Activated CD8-positive, alpha-beta memory T cell treated with anti-CD3 and anti-CD28 coated beads for 36 hours (primary cell): Measurements from ENCODE around the gene MOV10. TPM values are rescaled to one million over a fixed set of nuclear protein-coding genes. Genes with fewer than 3 reads are reported as not detected.

ENCODE experiments used
- CTCF ChIA-PET: fragments of 350-600 bp; sonication (Branson Sonifier 250); formaldehyde crosslinking; loops from one replicate; lab custom pipeline; 2021; ENCODE audit warnings: antibody characterized with exemption; lab: Charles Lee
- POLR2A ChIA-PET: fragments of 350-600 bp; sonication (Branson Sonifier 250); formaldehyde crosslinking; loops from one replicate; lab custom pipeline; 2021; ENCODE audit warnings: antibody characterized with exemption; lab: Charles Lee
- total RNA-seq, 2 experiments: library from RNA; stranded (reverse); gene quantifications; one replicate each; pipeline ENCODE4 v1.2.3, GENCODE V29; 2021

The MOV10 gene
- total RNA-seq, 2 experiments from 2014 or later, result 38.1 to 40.4 TPM

DNA sequence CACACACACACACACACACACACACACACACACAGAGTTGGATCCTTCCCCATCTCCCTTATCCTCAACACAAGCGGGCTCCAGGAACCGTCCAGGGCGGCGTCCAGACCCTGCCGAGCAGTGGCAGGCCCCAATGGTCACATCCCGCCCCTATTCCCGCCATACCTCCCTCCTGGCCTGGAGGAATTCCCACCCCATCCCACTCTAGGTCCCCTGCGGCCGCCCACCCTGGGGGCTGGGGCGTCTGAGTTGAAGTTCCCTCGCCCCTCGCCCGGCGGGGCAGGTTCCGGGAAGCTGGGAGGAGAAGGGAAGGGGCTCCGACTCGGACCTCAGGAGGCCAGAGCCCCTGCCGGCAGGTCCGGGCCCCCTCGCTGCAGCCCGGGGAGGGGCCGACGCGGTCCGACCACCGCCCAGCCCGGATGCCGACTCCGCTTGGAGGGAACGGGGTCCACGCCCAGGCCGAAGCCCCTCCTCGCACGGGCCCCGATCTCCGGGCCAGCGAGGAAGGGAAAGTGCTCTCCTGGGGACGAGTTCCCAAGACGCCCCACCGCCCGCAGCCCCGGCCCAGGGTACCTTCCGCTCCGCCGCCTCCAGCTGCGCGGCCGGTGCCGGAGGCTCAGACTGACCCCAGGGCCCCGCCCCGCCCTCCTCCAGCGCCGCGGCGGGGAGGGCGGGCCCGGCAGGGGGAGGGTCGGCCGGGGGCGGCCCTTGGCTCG lies 32.2 kb downstream of the MOV10 start, which contains the start of gene RHOC:
RHOC (minus strand) TSS at position 623 of the 716 bp plus-strand sequence. CDS start 3,328 bp downstream, outside the sequence.
- ChIA-PET CTCF (interaction anchor here (1.5 to 2.3 kb wide), 2 partner anchors 10 to 32 kb away, joined by 3 to 10 read pairs; partner anchors contain the start of gene MOV10), POLR2A (no interaction called here)

DNA sequence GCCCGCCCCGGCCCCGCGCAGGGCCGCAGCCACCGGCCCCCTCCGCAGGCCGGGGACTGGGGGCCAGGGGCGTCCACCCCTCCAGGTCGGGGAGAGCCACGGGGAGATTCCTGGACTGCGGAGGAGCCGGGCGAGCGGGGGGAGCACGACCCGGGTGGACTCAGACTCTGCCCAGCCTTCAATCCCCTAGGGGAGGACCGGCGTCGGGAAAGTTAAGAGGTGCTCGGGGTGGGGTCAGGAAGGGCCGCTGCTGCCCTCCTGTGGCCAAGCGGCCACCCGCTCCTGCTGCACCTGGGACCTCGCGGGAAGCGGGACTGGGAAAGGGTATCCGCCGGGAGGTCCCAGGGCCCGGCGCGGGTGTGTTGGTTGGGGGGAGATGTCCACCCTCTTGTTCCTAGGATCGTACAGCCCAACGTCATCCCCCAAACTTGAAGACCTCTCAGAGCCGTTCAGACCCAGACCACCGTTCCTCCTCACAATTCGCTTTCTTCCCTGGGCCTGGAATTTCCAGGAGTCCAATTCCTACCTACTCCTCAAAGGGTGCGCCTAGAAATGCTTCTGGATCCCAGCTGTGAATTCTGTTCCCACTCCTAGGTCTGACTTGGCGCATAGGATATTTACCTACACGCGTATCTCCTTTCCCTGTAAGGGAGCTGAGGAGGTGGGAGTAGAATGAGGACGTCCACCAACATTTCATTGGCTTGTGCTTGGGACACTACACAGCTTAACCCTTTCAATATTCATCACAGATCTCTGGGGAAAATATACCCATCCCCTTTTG lies 33.0 kb downstream of the MOV10 start:
- CTCF ChIA-PET, result interaction anchor here (0.5 to 2.3 kb wide), 9 partner anchors 9 to 429 kb away, joined by 3 to 10 read pairs (median 3); partner anchors contain the start of gene MOV10
- POLR2A ChIA-PET, result no interaction called here

DNA sequence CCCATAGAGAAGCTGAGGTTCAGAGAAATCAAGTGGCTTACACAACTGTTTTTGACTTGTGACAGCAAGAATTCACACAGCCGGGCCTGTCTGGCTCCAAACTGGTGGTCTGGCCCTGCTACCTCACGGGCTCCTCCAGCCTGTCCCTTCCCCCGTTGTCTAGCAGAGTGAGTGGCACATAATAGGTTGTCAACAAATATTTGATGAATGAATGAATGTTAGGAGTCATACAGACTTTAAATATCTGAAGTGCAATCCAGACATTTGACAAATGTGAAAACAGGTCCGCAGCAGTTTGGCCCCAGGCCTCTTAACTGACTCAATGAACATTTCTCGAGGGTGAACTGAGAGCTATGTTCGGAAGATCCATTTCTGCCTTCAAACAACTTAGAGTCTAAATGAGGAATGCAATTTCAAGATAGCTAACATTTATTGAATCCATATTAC lies 33.6 kb downstream of the MOV10 start:
- CTCF ChIA-PET, result interaction anchor here (0.5 to 2.3 kb wide), 8 partner anchors 8 to 428 kb away, joined by 3 to 10 read pairs (median 4); partner anchors contain the start of gene MOV10
- POLR2A ChIA-PET, result no interaction called here

DNA sequence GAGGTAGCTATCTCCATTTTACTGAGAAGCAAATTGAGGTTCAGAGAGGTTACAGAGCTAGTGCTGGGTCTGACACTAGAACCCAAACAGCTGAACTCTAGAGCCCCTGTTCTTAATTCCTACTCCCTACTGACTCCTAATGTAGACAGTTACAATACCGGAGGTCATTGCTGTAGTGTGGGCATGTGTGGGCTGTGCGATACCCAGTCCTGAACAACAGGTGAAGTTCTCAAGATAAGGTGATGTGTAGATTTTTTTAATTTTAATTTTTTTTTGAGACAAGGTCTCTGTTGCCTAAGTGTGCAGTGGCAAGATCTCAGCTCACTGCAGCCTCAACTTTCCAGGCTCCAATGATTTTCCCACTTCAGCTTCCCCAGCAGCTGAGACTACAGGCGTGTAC lies 34.0 kb downstream of the MOV10 start:
- ChIA-PET POLR2A (no interaction called here), CTCF (interaction anchor here (0.5 to 2.3 kb wide), 7 partner anchors 8 to 317 kb away, joined by 3 to 10 read pairs (median 5); partner anchors contain the start of gene MOV10)

DNA sequence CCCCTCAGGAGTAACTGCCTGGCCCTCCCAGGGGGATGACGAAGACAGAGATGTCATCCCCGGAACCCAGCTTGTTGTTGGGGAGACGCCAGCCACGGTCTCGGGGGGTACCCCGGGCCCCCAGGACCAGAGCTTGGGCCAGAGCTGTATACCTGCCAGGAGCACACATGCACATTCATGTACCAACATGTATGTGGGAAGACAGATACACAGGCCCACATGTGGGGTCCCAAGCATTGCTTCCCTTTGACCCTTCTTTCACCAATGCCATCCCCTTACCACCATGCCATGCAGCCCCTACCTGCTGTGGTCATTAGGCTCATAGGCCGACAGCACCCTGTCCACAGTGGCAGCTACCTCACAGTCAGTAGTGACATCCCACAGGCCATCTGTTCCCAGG lies 35.7 kb downstream of the MOV10 start:
- ChIA-PET POLR2A (no interaction called here), CTCF (interaction anchor here (0.5 to 1.7 kb wide), 3 partner anchors 8 to 220 kb away, joined by 3 to 5 read pairs (median 4); partner anchors contain the start of gene MOV10)

DNA sequence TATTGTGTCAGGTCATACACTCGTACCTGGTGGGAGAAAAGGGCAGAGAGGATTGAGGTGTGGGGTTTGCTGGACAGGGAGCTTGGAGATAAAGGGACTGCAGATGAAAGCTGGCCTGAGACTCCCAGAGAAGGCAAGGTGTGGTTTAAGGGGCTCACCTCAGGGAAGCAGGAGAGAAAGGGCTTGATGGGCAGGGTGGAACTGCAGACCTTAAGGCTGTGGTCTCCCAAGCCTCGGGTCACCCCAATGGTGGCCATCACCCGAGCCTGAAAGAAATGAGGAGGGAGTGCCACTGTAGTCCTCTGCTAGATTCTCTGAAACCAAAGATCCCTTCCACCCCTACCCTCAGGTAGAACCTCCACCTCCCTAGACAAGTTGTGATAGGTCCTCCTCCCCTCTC lies 36.1 kb downstream of the MOV10 start:
- CTCF ChIA-PET, result interaction anchor here (1.7 kb wide), 1 partner anchor 8 kb away, joined by 5 read pairs; no protein-coding TSS in a partner anchor
- POLR2A ChIA-PET, result no interaction called here

DNA sequence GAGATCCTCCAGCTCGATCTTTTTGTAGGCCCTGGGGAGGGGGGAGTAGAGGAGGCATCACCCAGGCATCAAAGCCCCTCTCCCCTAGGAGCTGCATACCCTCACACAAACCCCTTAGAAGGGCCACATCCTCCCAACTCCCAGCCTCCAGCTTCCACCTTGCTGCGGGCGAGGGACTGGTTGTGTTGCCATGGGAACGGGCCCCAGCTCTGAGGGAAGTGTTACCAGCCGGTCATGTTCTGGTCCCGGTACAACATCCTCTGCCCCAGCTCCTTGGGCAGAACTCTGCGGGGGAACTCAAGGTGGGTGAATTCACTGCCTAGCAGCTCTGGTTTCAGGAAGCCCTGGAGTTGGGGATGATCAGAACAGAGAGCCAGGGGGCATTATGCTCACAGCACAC lies 36.6 kb downstream of the MOV10 start:
- ChIA-PET CTCF (interaction anchor here (1.7 kb wide), 1 partner anchor 7 kb away, joined by 5 read pairs; no protein-coding TSS in a partner anchor), POLR2A (no interaction called here)

DNA sequence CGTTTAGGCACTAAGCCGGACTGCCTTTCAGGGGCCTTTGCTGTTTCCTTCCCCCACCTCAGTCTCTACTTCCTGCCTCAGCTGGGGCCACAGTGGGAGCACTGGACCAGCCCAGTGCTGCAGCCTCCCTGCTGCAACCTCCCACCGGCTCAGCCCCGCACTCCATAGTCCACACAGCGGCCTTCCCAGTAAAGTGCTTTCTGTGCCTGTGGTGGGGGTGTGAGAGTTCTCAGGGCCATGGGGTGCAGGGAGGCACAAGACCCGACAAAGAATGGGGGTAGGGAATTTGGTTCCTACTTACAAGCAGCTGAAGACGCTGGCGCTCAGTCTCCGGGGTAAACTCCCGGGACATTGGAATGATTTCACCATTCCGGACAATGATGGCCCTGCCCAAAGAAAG lies 37.2 kb downstream of the MOV10 start:
- ChIA-PET POLR2A (no interaction called here), CTCF (no interaction called here)

DNA sequence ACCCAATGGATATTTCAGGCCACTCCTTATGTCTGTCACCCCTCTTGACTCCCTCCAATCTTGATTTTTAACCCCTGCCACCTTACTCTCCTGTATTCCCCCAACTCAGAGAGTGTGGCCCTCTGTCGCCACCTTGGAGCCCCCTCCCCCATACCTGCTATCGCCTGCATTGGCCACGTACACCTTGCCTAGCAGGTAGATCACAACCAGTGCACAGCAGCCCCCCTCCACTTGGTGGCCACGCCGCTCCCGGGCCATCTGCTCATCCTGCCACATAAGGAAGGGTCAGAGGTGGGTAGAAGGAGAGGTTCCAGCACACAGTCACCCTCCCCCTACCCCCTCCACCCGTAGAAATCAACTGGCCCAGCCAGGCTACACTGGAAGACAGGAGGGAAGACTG lies 37.7 kb downstream of the MOV10 start:
- POLR2A ChIA-PET, result no interaction called here
- CTCF ChIA-PET, result interaction anchor here (0.6 to 1.7 kb wide), 2 partner anchors 221 to 318 kb away, joined by 3 to 4 read pairs; no protein-coding TSS in a partner anchor

DNA sequence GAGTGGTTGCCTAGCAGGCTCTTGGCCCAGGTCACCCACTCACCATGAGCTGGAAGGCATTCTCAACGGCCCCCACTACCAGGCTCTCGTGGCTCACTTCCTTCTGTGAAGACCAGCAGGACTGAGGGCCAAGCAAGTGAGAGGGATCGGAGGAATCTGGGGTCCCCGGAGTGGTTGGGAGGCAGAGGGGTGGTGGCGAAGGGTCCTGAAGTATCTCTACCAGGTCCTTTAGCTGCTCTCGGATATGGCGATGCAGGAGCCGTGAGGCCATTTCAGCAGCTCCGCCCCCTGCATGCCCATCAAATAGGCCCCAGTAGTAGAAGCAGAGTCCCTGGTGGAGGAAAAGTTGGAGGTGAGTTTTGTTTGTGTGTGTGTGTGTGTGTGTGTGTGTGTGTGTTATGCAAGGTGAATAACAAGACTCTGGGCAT lies 38.3 kb downstream of the MOV10 start:
- ChIA-PET CTCF (interaction anchor here (0.6 to 1.7 kb wide), 2 partner anchors 220 to 318 kb away, joined by 3 to 4 read pairs; no protein-coding TSS in a partner anchor), POLR2A (no interaction called here)

DNA sequence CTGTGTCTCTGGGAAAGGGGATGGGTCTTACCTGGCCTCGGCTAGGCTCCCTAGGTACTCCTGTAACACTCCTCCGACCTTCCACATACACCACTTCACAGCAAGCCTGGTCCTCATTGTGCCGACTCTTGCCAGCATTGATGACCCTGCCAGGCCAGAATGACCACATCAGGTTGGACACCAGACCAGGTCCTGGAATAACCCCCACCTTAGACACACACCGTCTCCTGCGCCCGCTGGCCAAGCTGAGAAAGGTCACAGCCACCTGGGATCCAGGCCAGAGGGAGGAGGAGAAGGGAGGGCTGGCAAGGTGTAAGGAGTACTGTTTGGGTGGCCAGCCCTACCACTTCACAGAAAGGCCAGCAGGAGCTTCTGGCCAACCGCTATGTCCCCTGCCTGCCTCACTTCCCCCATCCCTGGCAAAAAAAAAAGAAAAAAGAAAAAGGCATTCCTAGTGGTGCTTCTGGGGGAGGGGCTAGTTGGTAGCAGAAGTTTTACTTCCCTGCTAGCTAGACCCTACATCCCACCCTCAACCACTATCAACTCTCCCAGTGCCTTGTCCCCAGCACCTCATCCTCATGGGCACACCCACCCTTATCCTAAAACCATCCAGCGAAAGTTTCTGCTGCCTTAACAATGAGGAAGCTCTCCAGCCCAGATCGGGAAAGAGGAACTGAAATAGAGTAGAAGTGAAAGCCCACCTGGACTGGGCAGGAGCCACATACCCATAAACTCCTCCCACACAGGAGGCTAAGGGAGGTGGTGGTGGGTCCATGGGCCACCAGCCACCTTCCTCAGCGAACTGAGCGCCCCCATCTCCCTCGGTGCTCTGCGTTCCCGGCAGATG lies 39.2 kb downstream of the MOV10 start:
- ChIA-PET CTCF (interaction anchor here (1.0 to 5.5 kb wide), 7 partner anchors 10 to 1684 kb away, joined by 3 to 37 read pairs (median 4); partner anchors contain the start of genes LRIG2 and MOV10), POLR2A (interaction anchor here (2.0 kb wide), 1 partner anchor 39 kb away, joined by 14 read pairs; the partner anchor contains the start of gene MOV10)

DNA sequence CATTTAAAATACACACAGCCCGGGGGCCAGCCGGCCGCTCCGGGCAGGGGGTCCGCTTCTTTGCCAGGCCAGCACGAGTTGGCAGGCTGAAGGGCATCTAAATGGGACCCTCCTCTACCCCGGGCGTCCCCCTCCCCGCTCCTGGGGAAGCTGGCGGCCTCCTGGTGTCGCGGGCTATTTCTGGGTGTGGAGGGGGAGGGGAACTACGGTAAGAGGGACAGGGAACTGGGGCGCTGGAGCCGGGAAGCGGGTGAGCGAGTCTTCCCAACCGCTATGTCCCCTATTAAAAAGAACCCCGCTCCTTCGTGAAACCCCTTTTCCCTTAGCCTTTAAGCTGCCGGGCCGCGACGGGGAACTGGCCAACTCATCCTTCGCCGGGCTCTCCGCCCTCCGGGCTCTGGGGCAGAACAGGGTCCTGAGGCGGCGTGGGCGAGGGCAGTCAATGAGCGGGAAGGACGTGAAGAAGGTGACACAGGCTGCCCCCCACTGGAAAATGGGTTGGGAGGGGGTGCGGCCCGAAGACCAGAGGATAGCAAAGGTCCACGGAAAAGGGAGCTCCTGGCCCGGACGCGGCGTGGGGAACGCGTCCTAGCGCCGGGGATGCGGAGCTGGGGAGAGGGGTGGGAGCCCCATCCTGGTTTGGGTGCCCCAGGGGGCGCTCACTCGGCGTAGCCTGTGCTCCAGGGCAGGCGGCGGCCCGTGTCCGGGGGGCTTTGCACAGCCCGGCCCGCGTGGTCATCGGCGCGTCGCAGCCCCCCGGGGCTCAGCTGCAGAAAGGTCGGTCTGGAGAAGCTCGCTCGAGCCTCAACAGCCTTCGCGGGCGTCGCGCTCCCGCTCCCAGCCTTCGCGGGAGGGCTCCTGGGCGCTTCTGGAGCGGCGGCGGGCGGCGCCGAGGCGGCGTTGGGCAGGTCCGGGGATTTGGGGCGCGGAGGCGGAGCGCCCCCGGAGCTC lies 40.1 kb downstream of the MOV10 start:
- CTCF ChIA-PET, result interaction anchor here (0.6 to 5.5 kb wide), 16 partner anchors 11 to 1684 kb away, joined by 3 to 37 read pairs (median 4); partner anchors contain the start of genes LRIG2 and MOV10
- POLR2A ChIA-PET, result interaction anchor here (0.6 to 2.0 kb wide), 6 partner anchors 10 to 358 kb away, joined by 3 to 14 read pairs (median 4); partner anchors contain the start of genes LRIG2, MOV10 and SLC16A1

DNA sequence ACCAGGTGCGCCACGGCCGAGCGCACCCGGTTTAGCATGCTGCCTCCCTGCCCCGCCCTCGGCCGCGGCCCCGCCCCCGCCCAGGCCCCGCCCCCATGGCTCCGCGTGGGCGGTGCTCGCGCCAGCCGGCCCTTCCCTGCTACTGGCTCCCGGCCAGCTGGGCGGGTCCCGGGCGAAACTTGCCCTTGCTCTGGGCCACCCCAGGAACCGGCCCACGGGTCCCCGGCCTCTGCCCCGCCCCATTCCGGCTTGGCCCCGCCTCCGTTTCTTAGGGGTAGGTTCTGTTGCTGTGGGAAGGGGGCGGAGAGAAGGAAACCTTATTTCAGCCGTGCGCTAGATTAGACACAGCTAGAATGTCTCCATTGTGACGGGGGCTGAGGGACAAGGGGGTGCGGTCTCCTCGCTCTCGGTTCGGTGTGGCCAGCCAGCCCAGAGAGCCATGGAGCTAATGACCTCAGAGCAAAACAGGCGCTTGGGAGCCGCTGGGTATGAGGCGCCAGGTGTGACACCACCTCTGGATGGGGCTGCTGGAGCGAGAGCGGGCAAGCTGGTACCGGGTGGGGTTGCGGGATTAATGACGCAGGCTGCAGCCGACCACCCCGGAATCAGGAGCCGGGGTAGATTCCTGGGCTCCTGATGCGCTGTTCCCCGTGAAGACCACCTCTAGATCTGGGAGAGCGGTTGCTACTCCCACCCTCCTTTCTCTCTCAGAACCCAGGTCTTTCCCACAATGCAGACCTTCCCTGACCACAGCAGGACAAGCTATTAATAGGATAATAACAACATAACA lies 41.0 kb downstream of the MOV10 start, which contains the start of gene PPM1J:
PPM1J (minus strand) TSS at position 69 of the 790 bp plus-strand sequence; CDS start at position 38, 31 bp downstream.
- ChIA-PET POLR2A (interaction anchor here (0.6 to 2.0 kb wide), 6 partner anchors 10 to 357 kb away, joined by 3 to 14 read pairs (median 4); partner anchors contain the start of genes LRIG2, MOV10 and SLC16A1), CTCF (interaction anchor here (0.6 to 5.5 kb wide), 25 partner anchors 8 to 357 kb away, joined by 3 to 37 read pairs (median 4); partner anchors contain the start of genes LRIG2, MOV10 and RHOC)

DNA sequence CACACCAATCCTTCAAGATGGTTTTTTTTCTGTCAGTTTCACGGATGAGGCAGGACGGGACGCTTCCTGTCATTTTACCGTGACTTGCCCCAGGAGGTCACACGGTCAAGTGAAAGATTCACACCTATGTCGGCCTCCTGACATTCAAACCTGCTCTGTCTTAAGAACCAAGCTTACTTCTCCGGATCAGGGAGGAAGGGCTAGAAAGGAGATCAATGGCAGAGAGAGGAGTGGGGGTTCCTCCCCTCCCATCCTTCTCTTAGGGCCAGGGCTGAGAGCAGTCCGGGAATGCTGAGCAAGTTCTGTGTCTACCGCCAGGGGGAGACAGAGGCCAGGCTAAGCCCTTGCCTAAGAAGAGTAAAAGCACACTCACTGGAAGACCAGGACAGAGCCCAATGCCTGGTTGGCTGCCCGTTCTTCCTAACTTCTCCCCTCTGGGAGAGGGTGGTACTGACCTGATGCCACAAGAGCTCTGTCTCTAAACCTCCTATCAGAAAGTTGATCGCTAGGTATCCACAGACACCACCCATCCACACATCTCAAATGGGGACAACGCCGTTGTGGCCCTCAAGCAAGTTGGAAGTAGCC lies 41.8 kb downstream of the MOV10 start:
- ChIA-PET POLR2A (interaction anchor here (1.3 kb wide), 1 partner anchor 356 kb away, joined by 6 read pairs; the partner anchor contains the start of gene LRIG2), CTCF (interaction anchor here (0.8 to 5.5 kb wide), 22 partner anchors 9 to 356 kb away, joined by 3 to 37 read pairs (median 4); partner anchors contain the start of genes LRIG2, MOV10 and RHOC)

DNA sequence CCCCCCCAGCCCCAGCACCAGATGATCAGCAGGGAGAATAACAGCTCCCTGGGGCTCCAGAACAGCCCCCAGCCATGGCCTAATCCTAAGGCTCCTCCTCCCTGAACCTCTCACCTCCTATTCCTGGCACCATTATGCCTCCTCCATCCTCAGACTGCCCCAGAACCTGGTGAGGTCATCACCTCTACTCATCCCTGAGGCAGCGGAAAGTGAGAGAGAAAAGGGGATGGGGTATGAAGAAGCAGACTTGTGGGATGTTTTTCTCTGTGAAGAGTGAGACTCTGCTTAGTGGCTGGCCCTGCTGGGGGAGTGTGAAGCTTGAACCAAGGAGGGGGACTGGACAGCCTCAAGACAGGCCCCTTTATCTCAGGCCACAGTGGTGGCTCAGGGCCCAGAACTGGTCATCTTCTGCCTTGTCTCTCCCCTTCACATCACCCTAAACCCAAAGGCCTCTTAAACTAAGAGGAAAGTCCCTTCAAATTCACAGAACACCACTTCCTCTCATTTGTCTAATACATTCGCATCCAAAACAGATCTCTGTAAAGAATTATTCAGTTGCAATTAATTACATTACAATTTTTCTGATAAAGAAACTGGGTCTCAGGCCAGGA lies 42.9 kb downstream of the MOV10 start:
- POLR2A ChIA-PET, result no interaction called here

More for the DNA sequence above, 42.9 kb downstream of the MOV10 start:
- CTCF ChIA-PET, result interaction anchor here (1.0 to 5.5 kb wide), 10 partner anchors 10 to 355 kb away, joined by 3 to 37 read pairs (median 10); partner anchors contain the start of genes LRIG2 and RHOC
